GM18499 (cell line): ENCODE results near the gene ZNF626.
"Not testable (repeated sequence)": the region's sequence is repeated elsewhere in the genome, so short reads cannot be mapped to it uniquely, and the experiment has no call there.

Experiments
- ATAC-seq: cut with Tn5 transposase; IDR thresholded peaks from one replicate; pipeline ENCODE4 v1.9.1; 2021; ENCODE audit warnings: moderate number of reproducible peaks; ENCODE audit not compliant: insufficient read depth, unreplicated experiment

Gene ZNF626

DNA sequence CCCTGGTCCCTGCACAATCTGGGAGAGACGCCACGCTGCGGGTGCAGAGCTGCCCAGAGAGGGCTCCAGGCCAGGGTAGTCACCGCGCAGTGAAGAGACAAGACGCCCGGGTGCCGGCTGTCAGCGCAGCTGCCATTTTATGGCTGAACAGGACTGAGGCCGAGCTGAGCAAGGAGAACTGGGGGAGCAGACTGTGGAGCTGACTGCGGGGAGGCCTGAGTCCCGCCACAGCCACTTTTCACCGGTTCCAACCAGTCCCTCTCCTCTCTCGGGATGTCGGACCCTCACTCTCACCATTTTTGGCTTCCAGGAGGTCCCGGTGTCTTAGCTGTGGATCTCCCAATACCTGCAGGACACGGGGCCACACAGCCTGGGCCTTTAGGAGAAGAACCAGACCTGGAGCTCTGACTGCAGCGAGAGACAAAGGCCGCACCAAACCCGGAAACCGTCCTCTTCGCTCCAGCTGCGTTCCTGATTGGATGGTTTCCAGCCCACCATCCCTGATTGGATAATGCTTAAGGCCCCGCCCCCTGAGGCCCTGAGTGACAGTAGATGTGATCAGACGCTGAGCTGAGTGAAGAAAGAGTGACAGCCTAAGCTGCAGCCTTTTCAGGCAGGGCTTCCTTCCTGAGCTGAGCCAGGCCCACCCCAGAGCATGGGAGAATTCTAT, at the start of gene ZNF626:
Gene ZNF626, minus strand, starts transcription at position 422 of the 670 bp plus-strand sequence. Its CDS starts 125 bp downstream, at position 297.
- ATAC-seq: no peak

DNA sequence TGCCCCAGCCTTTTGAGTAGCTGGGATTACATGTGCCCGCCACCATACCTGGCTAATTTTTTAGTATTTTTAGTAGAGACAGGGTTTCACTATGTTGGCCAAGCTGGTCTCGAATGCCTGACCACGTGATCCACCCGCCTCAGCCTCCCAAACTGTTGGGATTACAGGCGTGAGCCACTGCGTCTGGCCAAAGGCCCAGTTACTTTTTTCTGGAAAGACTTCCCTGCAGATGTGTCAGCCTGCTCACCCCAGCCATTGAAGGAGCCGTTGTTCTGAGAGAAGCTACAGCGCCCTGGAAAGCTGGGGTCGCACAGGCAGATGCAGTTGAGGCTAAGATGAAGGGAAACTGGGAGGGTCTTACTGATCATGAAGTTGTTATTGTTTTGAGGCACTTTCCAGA, 7.9 kb upstream of the ZNF626 start:
- no peak for ATAC-seq

DNA sequence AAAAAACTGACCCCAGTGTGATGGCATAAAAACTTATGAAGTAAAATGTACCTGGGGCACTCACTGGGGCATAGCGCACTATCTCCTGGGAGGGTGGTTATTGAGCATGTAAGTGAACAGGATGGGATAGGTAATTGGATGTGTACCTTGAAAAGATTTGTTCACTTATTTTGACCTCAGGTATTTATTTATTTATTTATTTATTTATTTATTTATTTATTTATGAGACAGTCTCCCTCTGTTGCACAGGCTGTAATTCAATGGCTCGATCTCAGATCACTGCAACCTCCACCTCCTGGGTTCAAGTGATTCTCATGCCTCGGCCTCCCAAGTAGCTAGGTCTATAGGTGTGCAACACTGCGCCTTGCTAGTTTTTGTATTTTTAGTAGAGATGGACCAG, 5.9 kb upstream of the ZNF626 start:
- no peak for ATAC-seq

DNA sequence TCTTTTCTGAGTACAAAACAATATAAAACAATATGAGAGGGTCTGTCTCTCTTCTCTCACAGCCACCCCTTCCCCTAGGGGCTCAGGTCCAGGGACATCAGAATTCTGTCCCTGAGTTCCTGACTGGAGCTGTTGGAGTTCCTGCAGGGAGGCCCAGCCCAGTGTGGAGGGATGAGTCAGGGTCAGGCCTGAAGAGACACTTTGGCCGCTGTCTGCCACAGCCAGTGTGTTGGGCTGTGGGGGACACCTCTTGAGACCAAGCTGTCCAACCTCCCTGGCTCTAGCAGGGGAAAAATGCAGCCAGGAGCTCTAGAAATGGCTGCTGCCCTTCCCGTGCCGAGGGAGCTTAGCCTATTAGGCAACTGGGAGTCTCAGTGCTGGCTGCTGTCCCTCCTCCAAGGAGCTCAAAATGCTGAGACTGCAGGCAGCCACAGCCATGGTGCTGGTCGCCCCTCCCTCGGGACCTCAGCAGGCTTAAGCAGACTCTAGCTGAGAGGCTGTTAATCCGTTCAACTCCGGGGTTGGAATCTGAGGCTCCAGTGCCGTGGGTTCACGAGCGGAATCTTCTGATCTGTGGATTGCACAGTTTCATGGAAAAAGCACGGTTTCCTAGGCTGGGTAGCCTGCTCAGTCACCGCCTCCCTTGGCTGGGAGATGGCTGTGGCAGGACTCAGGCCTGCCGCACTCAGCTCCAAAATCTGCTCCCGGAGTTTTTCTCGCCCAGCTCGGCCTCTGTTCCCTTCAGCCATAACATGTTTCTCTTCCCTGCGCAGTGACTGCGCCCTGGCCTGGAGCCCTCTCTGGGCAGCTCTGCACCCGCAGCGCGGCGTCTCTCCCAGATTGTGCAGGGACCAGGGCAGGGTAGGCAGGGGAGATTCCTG, 3.8 kb upstream of the ZNF626 start:
- no peak for ATAC-seq

DNA sequence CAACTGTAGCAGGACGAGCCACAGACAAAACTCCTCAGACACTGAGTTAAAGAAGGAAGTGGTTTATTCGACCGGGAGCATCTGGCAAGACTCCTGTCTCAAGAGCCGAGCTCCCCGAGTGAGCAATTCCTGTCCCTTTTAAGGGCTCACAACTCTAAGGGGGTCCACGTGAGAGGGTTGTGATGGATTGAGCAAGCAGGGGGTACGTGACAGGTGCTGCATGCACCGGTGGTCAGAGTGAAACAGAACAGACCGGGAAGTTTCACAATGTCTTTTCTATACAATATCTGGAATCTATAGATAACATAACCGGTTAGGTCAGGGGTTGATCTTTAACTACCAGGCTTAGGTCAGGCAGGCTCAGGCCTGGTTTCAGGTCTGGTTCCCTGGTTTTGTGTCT, 3.1 kb upstream of the ZNF626 start:
- not testable (repeated sequence) for ATAC-seq

DNA sequence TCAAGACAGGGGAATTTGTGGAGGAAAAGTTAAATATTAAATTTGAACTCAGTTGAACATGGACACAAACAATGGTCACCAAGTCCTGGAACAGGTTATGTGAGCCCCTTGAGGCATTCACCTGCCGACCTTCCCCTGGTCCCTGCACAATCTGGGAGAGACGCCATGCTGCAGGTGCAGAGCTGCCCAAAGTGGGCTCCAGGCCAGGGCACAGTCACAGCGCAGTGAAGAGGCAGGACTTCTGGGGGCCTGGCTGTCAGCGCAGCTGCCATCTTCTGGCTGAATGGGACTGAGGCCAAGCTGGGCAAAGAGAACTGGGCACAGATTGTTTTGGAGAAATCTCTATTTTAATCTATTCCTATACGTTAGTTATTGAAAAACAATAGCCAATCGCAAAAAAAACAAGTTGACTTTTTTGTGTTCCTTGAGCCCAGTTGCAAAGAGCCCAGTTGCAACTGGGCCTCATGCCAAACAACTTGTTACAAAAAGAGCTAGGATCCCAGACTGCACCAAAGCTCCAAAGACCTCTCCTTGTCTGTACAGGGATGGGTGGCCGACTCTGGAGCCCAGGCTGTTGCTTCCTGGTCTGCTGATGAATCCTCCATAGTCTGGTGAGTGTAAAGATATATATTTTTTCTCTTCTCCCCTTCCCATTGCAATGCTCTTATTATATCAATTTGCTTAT, 1.2 kb upstream of the ZNF626 start:
- ATAC-seq: no peak

DNA sequence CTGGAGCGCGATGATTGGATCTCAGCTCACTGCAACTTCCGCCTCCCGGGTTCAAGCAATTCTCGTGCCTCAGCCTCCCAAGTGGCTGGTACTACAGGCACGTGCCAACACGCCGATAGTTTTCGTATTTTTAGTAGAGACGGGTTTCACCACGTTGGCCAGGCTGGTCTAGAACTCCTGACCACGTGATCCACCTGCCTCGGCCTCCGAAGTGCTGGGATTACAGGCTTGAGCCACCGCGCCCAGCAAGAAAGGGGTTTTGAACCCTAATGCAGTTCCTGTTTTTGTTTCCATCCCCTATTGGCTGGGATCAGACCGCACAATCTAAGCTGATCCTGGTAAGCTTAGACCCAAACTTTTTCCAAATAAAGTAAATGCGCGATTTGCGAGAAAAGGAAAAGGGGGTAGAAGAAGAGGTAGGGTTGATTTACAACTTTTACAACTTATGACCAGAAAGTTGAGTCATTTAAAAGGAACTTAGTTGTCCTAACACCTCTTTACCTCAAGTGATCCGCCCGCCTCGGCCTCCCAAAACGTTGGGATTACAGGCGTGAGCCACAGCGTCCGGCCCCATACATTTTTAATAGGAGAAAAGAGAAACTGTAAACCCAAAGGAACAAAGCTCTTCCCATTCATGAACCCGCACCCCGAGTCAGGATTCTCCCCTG, 764 bp downstream of the ZNF626 start:
- no peak for ATAC-seq

DNA sequence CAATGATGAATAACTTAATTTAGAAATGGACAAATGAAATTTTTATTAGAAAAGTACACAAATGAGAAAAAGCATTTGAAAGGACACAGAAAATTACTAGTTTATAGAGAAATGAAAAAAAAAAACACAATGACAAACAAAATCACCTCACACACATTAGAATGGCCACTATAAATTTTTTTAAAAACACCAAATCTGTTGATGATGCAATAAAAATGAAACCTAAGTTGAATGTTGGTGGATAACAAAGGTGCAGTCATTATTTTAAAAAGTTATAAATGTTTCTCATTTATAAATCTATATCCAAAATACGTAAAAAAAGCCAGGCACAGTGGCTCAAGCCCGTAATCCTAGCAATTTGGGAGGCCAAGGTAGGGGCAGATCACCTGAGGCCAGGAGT, 20.8 kb downstream of the ZNF626 start:
- no peak for ATAC-seq

DNA sequence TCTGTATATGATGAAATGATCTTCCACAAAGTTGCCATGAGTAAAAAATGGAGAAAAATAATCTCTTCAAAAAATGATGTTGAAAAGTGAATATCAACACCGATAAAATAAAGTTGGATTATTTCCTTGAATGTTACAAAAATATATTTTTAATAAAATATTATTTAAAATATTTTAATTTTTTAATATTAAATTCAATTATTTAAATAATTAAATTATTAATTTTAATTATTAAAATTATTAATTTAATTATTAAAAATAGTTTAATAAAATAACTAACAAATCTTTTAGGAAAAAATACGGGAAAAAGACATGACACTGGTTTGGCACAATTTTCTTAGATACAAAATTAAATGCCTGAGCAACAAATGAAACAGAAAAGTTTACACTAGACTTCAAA, 21.3 kb downstream of the ZNF626 start:
- no peak for ATAC-seq

DNA sequence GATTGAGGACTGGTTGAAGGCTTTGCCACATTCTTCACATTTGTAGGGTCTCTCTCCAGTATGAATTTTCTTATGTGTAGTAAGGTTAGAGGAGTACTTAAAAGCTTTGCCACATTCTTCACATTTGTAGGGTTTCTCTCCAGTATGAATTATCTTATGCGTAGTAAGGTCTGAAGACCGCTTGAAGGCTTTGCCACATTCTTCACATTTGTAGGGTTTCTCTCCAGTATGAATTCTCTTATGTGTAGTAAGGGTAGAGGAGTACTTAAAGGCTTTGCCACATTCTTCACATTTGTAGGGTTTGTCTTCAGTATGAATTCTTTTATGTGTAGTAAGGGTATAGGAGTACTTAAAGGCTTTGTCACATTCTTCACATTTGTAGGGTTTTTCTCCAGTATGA, 36.8 kb downstream of the ZNF626 start:
- ATAC-seq: not testable (repeated sequence)

DNA sequence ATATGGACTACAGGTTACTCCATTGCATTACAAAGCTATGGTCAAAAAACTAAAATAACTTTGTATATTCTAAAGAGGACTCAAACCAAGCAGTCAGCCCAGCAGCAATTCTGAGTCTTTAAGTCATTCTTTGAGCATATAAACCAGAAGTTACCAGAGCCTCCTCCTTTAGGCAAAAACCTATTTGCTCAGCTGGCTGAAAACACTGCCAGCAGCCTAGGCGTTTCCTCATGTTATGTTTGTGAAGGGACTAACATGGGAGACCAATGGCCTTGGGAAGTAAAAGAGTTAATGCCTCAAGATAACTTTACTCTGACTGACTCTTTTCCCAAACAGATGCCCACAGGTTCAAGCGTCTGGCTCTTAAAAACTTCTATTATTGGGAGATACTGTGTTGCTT, 45.3 kb downstream of the ZNF626 start:
- ATAC-seq: no peak

DNA sequence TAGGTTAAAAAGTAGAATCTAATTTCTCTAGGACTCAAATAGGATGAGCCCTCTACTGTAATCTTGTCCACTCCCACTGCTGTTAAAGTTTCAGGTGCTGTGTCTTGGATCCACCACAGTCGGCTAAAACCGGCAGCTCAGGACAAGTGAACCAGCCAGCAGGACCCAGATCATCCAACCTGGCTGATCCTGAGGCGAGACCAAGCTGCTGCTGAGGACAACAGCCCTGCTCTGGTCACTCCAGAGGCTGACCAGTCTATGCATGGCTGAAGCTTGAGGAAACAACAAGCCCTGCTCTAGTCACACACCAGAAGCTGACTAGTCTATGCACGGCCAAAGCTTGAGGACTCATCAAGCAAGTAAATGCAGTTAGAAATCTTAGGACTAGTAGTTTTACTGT, 46.4 kb downstream of the ZNF626 start:
- ATAC-seq: not testable (repeated sequence)

DNA sequence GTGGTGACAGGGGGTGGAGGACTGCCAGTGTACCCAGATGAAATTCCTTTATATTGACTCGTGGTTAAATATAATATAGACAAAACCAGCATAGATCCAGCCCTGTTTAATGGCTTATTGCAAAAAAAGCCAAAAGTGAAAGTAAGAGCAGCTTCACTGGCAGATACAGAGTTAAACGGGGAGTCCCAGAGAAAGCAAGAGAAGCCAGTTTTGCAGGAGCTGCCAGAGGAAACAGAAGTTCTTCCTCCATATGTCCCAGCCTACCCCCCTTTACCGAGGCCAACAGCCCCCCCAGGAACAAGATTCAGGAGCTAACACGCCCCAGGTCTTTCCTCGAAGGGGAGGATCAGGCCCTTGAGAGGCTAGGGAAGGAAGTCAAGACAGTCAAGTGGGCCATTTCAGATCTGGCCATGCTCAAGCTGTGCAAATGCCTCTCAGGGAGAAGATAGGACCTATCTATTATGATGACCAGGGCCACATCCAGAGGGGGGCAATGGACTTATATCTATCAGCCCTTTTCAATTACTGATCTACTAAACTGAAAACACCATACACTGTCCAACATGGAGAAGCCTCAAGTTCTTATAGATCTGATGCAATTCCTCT, 48.6 kb downstream of the ZNF626 start:
- no peak for ATAC-seq

DNA sequence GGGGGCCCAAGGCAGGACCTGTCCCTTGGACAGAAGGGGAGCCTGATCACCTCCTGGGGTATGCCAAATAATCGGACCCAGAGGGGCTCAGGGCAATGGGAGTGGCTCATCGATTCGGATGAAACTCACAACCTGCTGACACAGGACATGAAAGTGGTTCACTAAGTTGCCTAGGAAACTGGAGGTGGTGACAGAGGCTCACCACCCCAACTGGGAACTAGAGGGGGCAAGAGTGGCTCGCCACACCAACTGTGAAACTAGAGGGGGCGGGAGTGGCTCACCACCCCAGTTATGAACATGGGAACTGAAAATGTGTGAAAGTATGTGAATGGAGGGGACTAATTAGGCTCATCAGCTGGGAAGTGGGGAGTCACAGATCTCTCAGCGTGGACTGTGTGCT, 49.5 kb downstream of the ZNF626 start:
- no peak for ATAC-seq

DNA sequence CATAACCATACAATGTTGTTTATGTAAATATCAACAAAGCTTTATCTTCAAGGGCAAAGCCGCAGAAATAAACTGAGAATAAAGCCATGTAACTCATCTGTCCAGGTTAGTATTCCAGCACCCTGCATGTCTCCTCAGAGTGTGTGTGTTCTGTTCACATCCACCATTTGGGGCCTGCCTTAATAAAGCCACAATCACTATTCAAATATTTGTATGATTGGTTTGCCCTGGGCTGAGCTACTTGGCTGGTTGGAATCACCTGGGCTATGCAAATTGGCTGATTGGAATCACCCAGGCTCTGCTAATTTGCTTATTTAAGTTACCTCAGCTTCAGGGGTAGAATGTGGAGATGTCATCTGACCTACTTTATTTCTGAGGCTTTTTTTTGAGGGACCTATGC, 53.4 kb downstream of the ZNF626 start:
- no peak for ATAC-seq
